Natural killer cell (primary cell): ENCODE results near the gene PTPRO. TPM values are rescaled to one million over a fixed set of nuclear protein-coding genes. Genes with fewer than 3 reads are reported as not detected.

Source experiments
- ATAC-seq, 3 donors: fragments of 150-1000 bp in 2 of 3; fragments of 200-7000 bp in 1 of 3; cut with Tn5 transposase; 1 replicate in 1 of 3; 2 replicates in 2 of 3; pipeline ENCODE4 v1.10.0; 2021; ENCODE audit warnings: mild to moderate bottlenecking in 2 of 3, moderate library complexity in 2 of 3
- DNase-seq, 2 donors: peaks; one replicate each; pipeline versions ENCODE4 v3.0.0 to v3.0.0-alpha.2; 2013 to 2021; ENCODE audit warnings: mixed read lengths in 1 of 2
- H3K27ac ChIP-seq: one replicate; pipeline ENCODE4 v1.5.1; 2013; ENCODE audit warnings: mild to moderate bottlenecking, low read length
- H3K27me3 ChIP-seq: one replicate; pipeline ENCODE4 v1.6.1; 2013; ENCODE audit warnings: low read length; ENCODE audit not compliant: control insufficient read depth, insufficient read depth
- H3K36me3 ChIP-seq: one replicate; pipeline ENCODE4 v1.6.1; 2013; ENCODE audit warnings: low read length; ENCODE audit not compliant: control insufficient read depth, insufficient read depth
- H3K4me1 ChIP-seq: one replicate; pipeline ENCODE4 v1.6.1; 2013; ENCODE audit warnings: low read length; ENCODE audit not compliant: control insufficient read depth, insufficient read depth
- H3K4me3 ChIP-seq: one replicate; pipeline ENCODE4 v1.5.1; 2013; ENCODE audit warnings: low read length
- H3K9me3 ChIP-seq: one replicate; pipeline ENCODE4 v1.6.1; 2013; ENCODE audit warnings: low read length; ENCODE audit not compliant: control insufficient read depth, insufficient read depth
- H3K27ac Mint-ChIP-seq, 2 donors: one replicate each; pipeline ENCODE4 v1.8.0; 2022; ENCODE audit warnings: mild to moderate bottlenecking in 2 of 2, mixed read lengths in 2 of 2, moderate library complexity in 1 of 2
- H3K27me3 Mint-ChIP-seq, 2 donors: one replicate each; pipeline ENCODE4 v1.8.0; 2022; ENCODE audit warnings: low read depth in 2 of 2, mixed read lengths in 2 of 2
- H3K36me3 Mint-ChIP-seq: one replicate; pipeline ENCODE4 v1.8.0; 2022; ENCODE audit warnings: mixed read lengths
- H3K4me1 Mint-ChIP-seq, 2 donors: one replicate each; pipeline ENCODE4 v1.8.0; 2022; ENCODE audit warnings: mixed read lengths in 2 of 2
- H3K4me3 Mint-ChIP-seq: one replicate; pipeline ENCODE4 v1.8.0; 2022; ENCODE audit warnings: mild to moderate bottlenecking, moderate library complexity, mixed read lengths
- H3K9me3 Mint-ChIP-seq, 2 donors: one replicate each; pipeline ENCODE4 v1.8.0; 2022; ENCODE audit warnings: mixed read lengths in 2 of 2
- WGBS: methylation state at CpG from one replicate; pipeline ENCODE4 v1.1.7; 2013; ENCODE audit warnings: missing lambda C conversion rate; ENCODE audit not compliant: insufficient coverage; 5-methylcytosine and 5-hydroxymethylcytosine counted together
- intact Hi-C: fragments of 100-400 bp; cut with micrococcal nuclease; formaldehyde crosslinking; loops from one replicate; pipeline ENCODE4 v1.14.2; 2022
- total RNA-seq, 4 donors: library from RNA; stranded (reverse); fragments of 120-200 nt in 1 of 4; gene quantifications; one replicate each; pipeline versions ENCODE4 v1.2.3 to v1.2.4, GENCODE V29; 2013 to 2022
- TF ChIP-seq, protein P1 (sequence below): fragments of 200-600 bp; IDR thresholded peaks from one replicate; pipeline ENCODE4 v1.8.0; 2022; ENCODE audit warnings: antibody characterized with exemption

PTPRO gene
- total RNA-seq, 3 donors from 2014 or later (not counting 1 experiment from before 2014, with no cell fraction given), result 0.29 to 1.2 (median 0.53) TPM

DNA sequence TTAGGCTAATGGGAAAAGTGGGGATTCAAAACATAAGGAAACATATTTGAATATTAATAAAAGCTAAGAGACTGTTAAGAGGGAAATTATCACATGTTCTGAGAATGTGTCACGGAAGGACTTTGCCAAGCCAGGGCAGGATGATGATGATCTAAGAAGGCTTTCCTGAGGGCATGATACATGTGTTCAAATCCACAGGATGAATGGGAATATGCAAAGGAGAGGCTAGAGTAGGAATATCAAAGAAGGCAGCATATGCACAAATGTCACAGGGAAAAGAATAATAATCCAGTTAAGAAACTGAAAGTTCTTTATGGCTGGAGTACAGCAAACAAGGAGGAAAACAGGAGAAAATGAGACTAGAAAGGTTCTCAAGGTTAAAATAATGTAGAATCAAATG, 107.0 kb downstream of the PTPRO start:
- WGBS, result 93% methylated on average over 1 of the region's 1 CpG
- ATAC-seq (no peak), DNase-seq (no peak)
- intact Hi-C loops, result no loop called here
- peaks cover 0 to 13% of the 10 kb centered on the region in 2 donors for H3K27me3 Mint-ChIP-seq
- Histone ChIP-seq H3K4me1 (no peaks in the 10 kb centered on the region), H3K27me3 (no peaks in the 10 kb centered on the region), H3K4me3 (no peak overlapping the region), H3K27ac (no peak overlapping the region), H3K36me3 (no peaks in the 10 kb centered on the region), H3K9me3 (no peaks in the 10 kb centered on the region)
- H3K9me3 Mint-ChIP-seq, result peaks cover 0 to 6% of the 10 kb centered on the region in 2 donors
- TF ChIP-seq, protein P1, sequence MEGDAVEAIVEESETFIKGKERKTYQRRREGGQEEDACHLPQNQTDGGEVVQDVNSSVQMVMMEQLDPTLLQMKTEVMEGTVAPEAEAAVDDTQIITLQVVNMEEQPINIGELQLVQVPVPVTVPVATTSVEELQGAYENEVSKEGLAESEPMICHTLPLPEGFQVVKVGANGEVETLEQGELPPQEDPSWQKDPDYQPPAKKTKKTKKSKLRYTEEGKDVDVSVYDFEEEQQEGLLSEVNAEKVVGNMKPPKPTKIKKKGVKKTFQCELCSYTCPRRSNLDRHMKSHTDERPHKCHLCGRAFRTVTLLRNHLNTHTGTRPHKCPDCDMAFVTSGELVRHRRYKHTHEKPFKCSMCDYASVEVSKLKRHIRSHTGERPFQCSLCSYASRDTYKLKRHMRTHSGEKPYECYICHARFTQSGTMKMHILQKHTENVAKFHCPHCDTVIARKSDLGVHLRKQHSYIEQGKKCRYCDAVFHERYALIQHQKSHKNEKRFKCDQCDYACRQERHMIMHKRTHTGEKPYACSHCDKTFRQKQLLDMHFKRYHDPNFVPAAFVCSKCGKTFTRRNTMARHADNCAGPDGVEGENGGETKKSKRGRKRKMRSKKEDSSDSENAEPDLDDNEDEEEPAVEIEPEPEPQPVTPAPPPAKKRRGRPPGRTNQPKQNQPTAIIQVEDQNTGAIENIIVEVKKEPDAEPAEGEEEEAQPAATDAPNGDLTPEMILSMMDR, result no peak
- H3K36me3 Mint-ChIP-seq, result no peaks in the 10 kb centered on the region
- H3K4me1 Mint-ChIP-seq, result no peaks in the 10 kb centered on the region
- no peak overlapping the region for H3K27ac Mint-ChIP-seq
- H3K4me3 Mint-ChIP-seq, result no peak overlapping the region

DNA sequence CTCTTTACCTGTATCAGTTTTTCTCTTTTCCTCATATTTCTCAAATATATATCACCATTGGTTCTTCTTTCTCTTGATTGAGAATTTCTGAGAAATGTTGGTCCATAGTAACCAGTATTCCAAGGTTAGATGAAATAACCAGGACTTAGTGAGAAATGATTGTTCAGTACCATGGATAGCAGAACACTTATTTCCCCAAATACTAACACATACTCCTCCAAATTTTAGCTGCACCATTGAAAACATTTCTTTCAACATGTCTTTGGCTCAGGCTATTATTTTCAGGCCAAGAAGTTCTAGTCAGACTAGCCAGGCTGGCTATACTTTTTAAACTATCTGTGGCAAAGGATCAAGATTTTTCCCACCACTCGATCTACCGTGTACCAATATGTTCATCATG, 113.3 kb downstream of the PTPRO start:
- no peak overlapping the region for H3K27ac ChIP-seq
- intact Hi-C loops, result no loop called here
- H3K27ac Mint-ChIP-seq, result no peak overlapping the region
- ATAC-seq (no peak), DNase-seq (no peak)
- no peak overlapping the region for H3K4me3 Mint-ChIP-seq
- no peaks in the 10 kb centered on the region for H3K4me1 ChIP-seq
- WGBS, result 96% methylated on average over 2 of the region's 2 CpGs
- no peak overlapping the region for H3K4me3 ChIP-seq
- H3K9me3 Mint-ChIP-seq, result peaks cover 6% of the 10 kb centered on the region in 2 donors
- no peaks in the 10 kb centered on the region for H3K27me3 ChIP-seq
- no peaks in the 10 kb centered on the region for H3K36me3 ChIP-seq
- no peaks in the 10 kb centered on the region for H3K36me3 Mint-ChIP-seq
- H3K4me1 Mint-ChIP-seq, result no peaks in the 10 kb centered on the region
- H3K27me3 Mint-ChIP-seq, result peaks cover 0 to 2% of the 10 kb centered on the region in 2 donors
- H3K9me3 ChIP-seq, result peaks cover 2% of the 10 kb centered on the region
- TF ChIP-seq, protein P1, result no peak

DNA sequence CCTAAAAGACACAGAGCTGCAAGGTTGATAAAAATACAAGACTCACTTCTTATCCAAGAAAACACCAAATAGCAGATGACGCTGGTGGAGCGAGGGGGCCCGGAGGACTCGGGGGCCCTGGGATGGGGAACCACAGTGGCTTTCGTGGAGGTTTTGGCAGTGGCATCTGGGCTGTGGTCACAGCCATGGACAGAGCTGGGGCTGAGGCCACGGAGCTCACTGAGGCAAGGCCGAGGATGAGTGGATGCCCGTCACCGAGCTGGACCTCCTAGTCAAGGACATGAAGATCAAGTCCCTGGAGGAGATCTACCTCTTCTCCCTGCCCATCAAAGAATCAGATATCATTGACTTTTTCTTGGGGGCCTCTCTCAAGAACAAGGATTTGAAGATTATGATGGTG, 117.2 kb downstream of the PTPRO start:
- intact Hi-C loops, result no loop called here
- no peak for DNase-seq
- H3K36me3 Mint-ChIP-seq, result no peaks in the 10 kb centered on the region
- H3K4me1 Mint-ChIP-seq, result no peaks in the 10 kb centered on the region
- WGBS, result 92% methylated on average over 9 of the region's 9 CpGs
- no peak overlapping the region for H3K4me3 Mint-ChIP-seq
- peaks cover 0 to 7% of the 10 kb centered on the region in 2 donors for H3K27me3 Mint-ChIP-seq
- H3K4me3 ChIP-seq, result no peak overlapping the region
- no peak for ATAC-seq
- no peak overlapping the region for H3K27ac Mint-ChIP-seq
- peaks cover 6 to 14% of the 10 kb centered on the region in 2 donors for H3K9me3 Mint-ChIP-seq
- TF ChIP-seq, protein P1, result no peak
- H3K36me3 ChIP-seq, result no peaks in the 10 kb centered on the region
- H3K4me1 ChIP-seq, result no peaks in the 10 kb centered on the region
- no peak overlapping the region for H3K27ac ChIP-seq
- peaks cover 2% of the 10 kb centered on the region for H3K9me3 ChIP-seq
- H3K27me3 ChIP-seq, result no peaks in the 10 kb centered on the region

DNA sequence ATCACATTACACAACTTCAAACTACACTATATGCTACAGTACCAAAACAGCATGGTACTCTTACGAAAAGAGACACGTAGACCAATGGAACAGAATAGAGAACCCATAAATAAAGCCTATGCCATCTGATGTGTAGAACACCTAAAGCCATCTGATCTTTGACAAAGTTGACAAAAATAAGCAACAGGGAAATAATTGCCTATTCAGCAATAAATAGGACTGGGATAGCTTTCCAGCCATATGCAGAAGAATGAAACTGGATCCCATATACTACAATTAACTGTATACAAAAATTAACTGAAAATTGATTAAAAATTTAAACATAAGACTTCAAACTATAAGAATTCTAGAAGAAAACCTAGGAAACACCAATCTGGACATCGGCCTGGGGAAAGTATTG, 120.7 kb downstream of the PTPRO start:
- Histone ChIP-seq H3K4me1 (no peaks in the 10 kb centered on the region), H3K9me3 (peaks cover 2% of the 10 kb centered on the region), H3K27me3 (no peaks in the 10 kb centered on the region), H3K4me3 (no peak overlapping the region), H3K27ac (no peak overlapping the region), H3K36me3 (no peaks in the 10 kb centered on the region)
- 100% methylated on average over 3 of the region's 3 CpGs for WGBS
- H3K27ac Mint-ChIP-seq, result no peak overlapping the region
- ATAC-seq (no peak), DNase-seq (no peak)
- H3K36me3 Mint-ChIP-seq, result no peaks in the 10 kb centered on the region
- H3K27me3 Mint-ChIP-seq, result peaks cover 0 to 7% of the 10 kb centered on the region in 2 donors
- intact Hi-C loops, result no loop called here
- H3K4me3 Mint-ChIP-seq, result no peak overlapping the region
- no peaks in the 10 kb centered on the region for H3K4me1 Mint-ChIP-seq
- TF ChIP-seq, protein P1, result no peak
- peaks cover under 1 to 13% of the 10 kb centered on the region in 2 donors for H3K9me3 Mint-ChIP-seq
